Astrocyte (in vitro differentiated cells and primary cell): Measurements from ENCODE around the gene RPL37A.

ENCODE experiments used
- CTCF ChIP-seq: IDR thresholded peaks from 2 replicates; pipeline ENCODE4 v1.5.1; 2011; ENCODE audit warnings: low read depth, mild to moderate bottlenecking, inconsistent platforms, low read length, moderate library complexity; ENCODE audit not compliant: insufficient read depth
- EZH2 ChIP-seq: IDR thresholded peaks from 2 replicates; pipeline ENCODE4 v1.6.1; 2012; ENCODE audit warnings: mild to moderate bottlenecking, low read length, inconsistent platforms; ENCODE audit not compliant: insufficient read depth

- TF ChIP-seq CTCF: no peak
- no peak for TF ChIP-seq EZH2
Observed at GRCh38 chr2:216464104-216464720, 34.4 kb upstream of the RPL37A start.
